Activated CD8-positive, alpha-beta memory T cell treated with anti-CD3 and anti-CD28 coated beads for 36 hours (primary cell): ENCODE results near the gene GTF2H2. TPM values are rescaled to one million over a fixed set of nuclear protein-coding genes. Genes with fewer than 3 reads are reported as not detected.
"Not testable (repeated sequence)": the region's sequence is repeated elsewhere in the genome, so short reads cannot be mapped to it uniquely, and the experiment has no call there.

ENCODE experiments used
- CTCF ChIA-PET: fragments of 350-600 bp; sonication (Branson Sonifier 250); formaldehyde crosslinking; loops from one replicate; lab custom pipeline; 2021; ENCODE audit warnings: antibody characterized with exemption; lab: Charles Lee
- POLR2A ChIA-PET: fragments of 350-600 bp; sonication (Branson Sonifier 250); formaldehyde crosslinking; loops from one replicate; lab custom pipeline; 2021; ENCODE audit warnings: antibody characterized with exemption; lab: Charles Lee
- total RNA-seq, 2 experiments: library from RNA; stranded (reverse); gene quantifications; one replicate each; pipeline ENCODE4 v1.2.3, GENCODE V29; 2021

Gene GTF2H2
- 10 to 100 TPM; 50.2 to 51.5 TPM for total RNA-seq

- POLR2A ChIA-PET, CTCF ChIA-PET: not testable (repeated sequence)
Measured at GRCh38 chr5:71067262-71067928, at the start of gene GTF2H2. TSS of gene GTF2H2 (minus strand) at chr5:71067676. CDS start at chr5:71062763, 4,913 bp downstream.

- CTCF ChIA-PET, POLR2A ChIA-PET: not testable (repeated sequence)
Measured at GRCh38 chr5:71109730-71110275, 42.3 kb upstream of the GTF2H2 start.

GRCh38 chr5:71099996-71100395, 32.5 kb upstream of the GTF2H2 start:
- POLR2A ChIA-PET, CTCF ChIA-PET: not testable (repeated sequence)

GRCh38 chr5:71097930-71098203, 30.4 kb upstream of the GTF2H2 start:
- POLR2A ChIA-PET = not testable (repeated sequence)

GRCh38 chr5:71097173-71097929, 29.9 kb upstream of the GTF2H2 start:
- POLR2A ChIA-PET, CTCF ChIA-PET: not testable (repeated sequence)

More at GRCh38 chr5:71097930-71098203, 30.4 kb upstream of the GTF2H2 start:
- CTCF ChIA-PET = not testable (repeated sequence)

GRCh38 chr5:71089773-71090172, 22.3 kb upstream of the GTF2H2 start:
- POLR2A ChIA-PET, CTCF ChIA-PET: not testable (repeated sequence)

GRCh38 chr5:71088754-71089153, 21.3 kb upstream of the GTF2H2 start:
- POLR2A ChIA-PET, CTCF ChIA-PET: not testable (repeated sequence)

- POLR2A ChIA-PET = not testable (repeated sequence)
Measured at GRCh38 chr5:71086145-71086544, 18.7 kb upstream of the GTF2H2 start.

GRCh38 chr5:71084280-71085063, 17.0 kb upstream of the GTF2H2 start:
- POLR2A ChIA-PET, CTCF ChIA-PET: not testable (repeated sequence)

More at GRCh38 chr5:71086145-71086544, 18.7 kb upstream of the GTF2H2 start:
- CTCF ChIA-PET = not testable (repeated sequence)

GRCh38 chr5:71082898-71083297, 15.4 kb upstream of the GTF2H2 start:
- POLR2A ChIA-PET, CTCF ChIA-PET: not testable (repeated sequence)

- CTCF ChIA-PET, POLR2A ChIA-PET: not testable (repeated sequence)
Measured at GRCh38 chr5:71082340-71082739, 14.9 kb upstream of the GTF2H2 start.

GRCh38 chr5:71061322-71061721, 6.2 kb downstream of the GTF2H2 start:
- POLR2A ChIA-PET, CTCF ChIA-PET: not testable (repeated sequence)

- CTCF ChIA-PET, POLR2A ChIA-PET: not testable (repeated sequence)
Measured at GRCh38 chr5:71059426-71059825, 8.1 kb downstream of the GTF2H2 start.

GRCh38 chr5:71044808-71045207, 22.7 kb downstream of the GTF2H2 start:
- POLR2A ChIA-PET, CTCF ChIA-PET: not testable (repeated sequence)

- CTCF ChIA-PET, POLR2A ChIA-PET: not testable (repeated sequence)
Measured at GRCh38 chr5:71044128-71044527, 23.3 kb downstream of the GTF2H2 start.

GRCh38 chr5:71031046-71031776, 36.3 kb downstream of the GTF2H2 start:
- CTCF ChIA-PET, POLR2A ChIA-PET: not testable (repeated sequence)

- POLR2A ChIA-PET, CTCF ChIA-PET: not testable (repeated sequence)
Measured at GRCh38 chr5:71025289-71025953, 42.1 kb downstream of the GTF2H2 start, which contains the start of gene NAIP. TSS of gene NAIP (minus strand) at chr5:71025339. CDS start at chr5:71012915, 12,424 bp downstream.

- POLR2A ChIA-PET, CTCF ChIA-PET: not testable (repeated sequence)
Measured at GRCh38 chr5:71020643-71021042, 46.8 kb downstream of the GTF2H2 start.
